GM23248 (cell line): ENCODE data around the gene BCL2L13. TPM values are rescaled to one million over a fixed set of nuclear protein-coding genes. Genes with fewer than 3 reads are reported as not detected.

Experiments
- DNase-seq: peaks from one replicate; pipeline ENCODE4 v3.0.0-alpha.2; 2015
- H2AFZ ChIP-seq: fragments of 200-600 bp; sonication (generic); 2 replicates; pipeline ENCODE4 v1.6.1; 2016; ENCODE audit warnings: antibody characterized with exemption
- H3F3A ChIP-seq: fragments of 200-600 bp; sonication (generic); 2 replicates; pipeline ENCODE4 v1.6.1; 2016; ENCODE audit warnings: mild to moderate bottlenecking, antibody characterized with exemption, mixed run types; ENCODE audit not compliant: insufficient read depth
- H3K27ac ChIP-seq: fragments of 200-600 bp; sonication (generic); 2 replicates; pipeline ENCODE4 v1.5.1; 2016; ENCODE audit warnings: mild to moderate bottlenecking
- H3K27me3 ChIP-seq: fragments of 200-600 bp; sonication (generic); replicated peaks from 2 replicates; pipeline ENCODE4 v1.6.1; 2016; ENCODE audit warnings: mild to moderate bottlenecking; ENCODE audit not compliant: insufficient read depth
- H3K36me3 ChIP-seq: fragments of 200-600 bp; sonication (generic); 2 replicates; pipeline ENCODE4 v1.6.1; 2016; ENCODE audit warnings: low read depth, mild to moderate bottlenecking
- H3K4me1 ChIP-seq: fragments of 200-600 bp; sonication (generic); 2 replicates; pipeline ENCODE4 v1.6.1; 2016; ENCODE audit warnings: mild to moderate bottlenecking; ENCODE audit not compliant: insufficient read depth
- H3K4me2 ChIP-seq: fragments of 200-600 bp; sonication (generic); one replicate; pipeline ENCODE4 v1.6.1; 2016; ENCODE audit warnings: mild to moderate bottlenecking; ENCODE audit not compliant: unreplicated experiment
- H3K4me3 ChIP-seq: fragments of 200-600 bp; sonication (generic); 2 replicates; pipeline ENCODE4 v1.5.1; 2016; ENCODE audit warnings: mild to moderate bottlenecking
- H3K79me2 ChIP-seq: fragments of 200-600 bp; sonication (generic); 2 replicates; pipeline ENCODE4 v1.6.1; 2016; ENCODE audit warnings: mild to moderate bottlenecking; ENCODE audit not compliant: insufficient read depth
- H3K9ac ChIP-seq: fragments of 200-600 bp; sonication (generic); 2 replicates; pipeline ENCODE4 v1.6.1; 2016; ENCODE audit warnings: mild to moderate bottlenecking
- H3K9me2 ChIP-seq: fragments of 200-600 bp; sonication (generic); 2 replicates; pipeline ENCODE4 v1.6.1; 2016; ENCODE audit warnings: mixed run types, mild to moderate bottlenecking, moderate library complexity; ENCODE audit not compliant: insufficient read depth
- H3K9me3 ChIP-seq: fragments of 200-600 bp; sonication (generic); one replicate; pipeline ENCODE4 v1.6.1; 2017; ENCODE audit warnings: low read depth
- H4K20me1 ChIP-seq: fragments of 200-600 bp; sonication (generic); 2 replicates; pipeline ENCODE4 v1.6.0; 2016; ENCODE audit not compliant: insufficient read depth
- EZH2 ChIP-seq: fragments of 200-600 bp; sonication (generic); IDR thresholded peaks from 2 replicates; pipeline ENCODE4 v1.6.1; 2018; ENCODE audit warnings: antibody characterized with exemption, mild to moderate bottlenecking; ENCODE audit not compliant: insufficient read depth, poor library complexity, severe bottlenecking
- EZH2phosphoT487 ChIP-seq: fragments of 200-600 bp; sonication (generic); IDR thresholded peaks from 2 replicates; pipeline ENCODE4 v1.6.1; 2018; ENCODE audit warnings: antibody characterized with exemption, moderate library complexity, mild to moderate bottlenecking, low read depth; ENCODE audit not compliant: insufficient read depth
- WGBS, 2 experiments: methylation state at CpG; one replicate each; pipeline ENCODE4 v1.1.6; 2015 to 2017; ENCODE audit warnings: low lambda C conversion rate in 2 of 2, low coverage in 1 of 2; ENCODE audit errors: missing lambda C conversion rate in 2 of 2; 5-methylcytosine and 5-hydroxymethylcytosine counted together
- in situ Hi-C: fragments of 300-500 bp; cut with MboI; formaldehyde crosslinking; loops from 2 replicates; pipeline ENCODE4 v1.15.0; 2020
- polyA plus RNA-seq: library from polyadenylated mRNA; unstranded; fragments of >200 nt; fragmentation: Nextera tagmentation; extraction: Ambion mirVana; gene quantifications from 2 replicates; pipeline ENCODE4 v1.2.1, GENCODE V29; 2016
- total RNA-seq: library from RNA; depleted of rRNA; stranded (reverse); fragments of >200 nt; shearing (Covaris generic); gene quantifications from 2 replicates; pipeline ENCODE4 v1.2.3, GENCODE V29; 2014

Gene BCL2L13
- total and polyA plus RNA-seq, 2 experiments from 2014 or later = 44.9 to 71.9 TPM

GRCh38 chr22:17719911-17720310 is 81.4 kb downstream of the BCL2L13 start:
- no peak for TF ChIP-seq EZH2
- no peak for TF ChIP-seq EZH2phosphoT487
- Histone ChIP-seq H4K20me1 (no peaks in the 10 kb centered on the region), H3K36me3 (no peaks in the 10 kb centered on the region; the same call in 1 of the 2 replicates), H3K79me2 (peaks cover 93% of the 10 kb centered on the region), H3K4me3 (no peak overlapping the region), H3K9me3 (no peaks in the 10 kb centered on the region), H3K27ac (no peak overlapping the region), H3K4me1 (peaks cover 4% of the 10 kb centered on the region), H3K27me3 (no peaks in the 10 kb centered on the region), H3F3A (peaks cover 14% of the 10 kb centered on the region), H3K4me2 (no peak overlapping the region), H2AFZ (no peak overlapping the region), H3K9ac (no peak overlapping the region), H3K9me2 (no peaks in the 10 kb centered on the region)
- in situ Hi-C loops = no loop called here
- no peak for DNase-seq
- WGBS, 2 experiments = 88 to 100% methylated on average over 5 of the region's 5 CpGs

GRCh38 chr22:17724241-17724640 is 85.7 kb downstream of the BCL2L13 start:
- Histone ChIP-seq H3K36me3 (no peaks in the 10 kb centered on the region; the same call in 1 of the 2 replicates), H2AFZ (no peak overlapping the region), H3F3A (no peaks in the 10 kb centered on the region; the same call in 1 of the 2 replicates), H3K9me2 (no peaks in the 10 kb centered on the region), H3K4me1 (no peaks in the 10 kb centered on the region), H3K4me2 (no peak overlapping the region), H3K27me3 (no peaks in the 10 kb centered on the region), H3K79me2 (peaks cover 66% of the 10 kb centered on the region), H3K9me3 (no peaks in the 10 kb centered on the region), H4K20me1 (no peaks in the 10 kb centered on the region), H3K4me3 (no peak overlapping the region), H3K9ac (no peak overlapping the region), H3K27ac (no peak overlapping the region)
- DNase-seq = no peak
- 80 to 84% methylated on average over 5 of the region's 5 CpGs for WGBS, 2 experiments
- in situ Hi-C loops = no loop called here
- TF ChIP-seq EZH2 (no peak), EZH2phosphoT487 (no peak)

GRCh38 chr22:17724678-17725499 is 86.3 kb downstream of the BCL2L13 start:
- WGBS, 2 experiments = 63 to 66% methylated on average over 8 of the region's 8 CpGs
- H3K9me3 ChIP-seq = no peaks in the 10 kb centered on the region
- no peak for TF ChIP-seq EZH2phosphoT487
- no peak for TF ChIP-seq EZH2
- DNase-seq = no peak
- in situ Hi-C loops = no loop called here
- H3F3A ChIP-seq = no peaks in the 10 kb centered on the region; the same call in 1 of the 2 replicates
- no peak overlapping the region for H3K4me2 ChIP-seq
- peaks cover 5% of the 10 kb centered on the region; the same call in 1 of the 2 replicates for H3K36me3 ChIP-seq
- H3K79me2 ChIP-seq = peaks cover 59% of the 10 kb centered on the region
- no peak overlapping the region for H3K9ac ChIP-seq
- H4K20me1 ChIP-seq = no peaks in the 10 kb centered on the region
- H2AFZ ChIP-seq = no peak overlapping the region
- no peak overlapping the region for H3K27ac ChIP-seq
- H3K4me1 ChIP-seq = no peaks in the 10 kb centered on the region
- H3K9me2 ChIP-seq = no peaks in the 10 kb centered on the region
- no peaks in the 10 kb centered on the region for H3K27me3 ChIP-seq
- no peak overlapping the region for H3K4me3 ChIP-seq

GRCh38 chr22:17725500-17725796 is 86.9 kb downstream of the BCL2L13 start:
- no peaks in the 10 kb centered on the region for H4K20me1 ChIP-seq
- H3K4me2 ChIP-seq = no peak overlapping the region
- no peak overlapping the region for H3K27ac ChIP-seq
- no peak for TF ChIP-seq EZH2phosphoT487
- no peak for TF ChIP-seq EZH2
- no peak overlapping the region for H3K9ac ChIP-seq
- no peak overlapping the region for H2AFZ ChIP-seq
- in situ Hi-C loops = no loop called here
- peaks cover 10% of the 10 kb centered on the region; the same call in 1 of the 2 replicates for H3K36me3 ChIP-seq
- H3K9me2 ChIP-seq = no peaks in the 10 kb centered on the region
- no peak for DNase-seq
- no peak overlapping the region for H3K4me3 ChIP-seq
- no peaks in the 10 kb centered on the region; the same call in 1 of the 2 replicates for H3F3A ChIP-seq
- no peaks in the 10 kb centered on the region for H3K4me1 ChIP-seq
- H3K9me3 ChIP-seq = no peaks in the 10 kb centered on the region
- peaks cover 54% of the 10 kb centered on the region for H3K79me2 ChIP-seq
- no peaks in the 10 kb centered on the region for H3K27me3 ChIP-seq
